Activated CD4-positive, CD25-positive, alpha-beta regulatory T cell (primary cell): ENCODE measurements around the gene MSI2.
A peak's percentile ranks its signal among the peaks of the same experiment; 100 is the strongest.

ENCODE experiments used
- DNase-seq, 4 experiments: peaks; one replicate each; lab custom pipeline; 2025; lab: John Stamatoyannopoulos, UW

The MSI2 gene

DNA sequence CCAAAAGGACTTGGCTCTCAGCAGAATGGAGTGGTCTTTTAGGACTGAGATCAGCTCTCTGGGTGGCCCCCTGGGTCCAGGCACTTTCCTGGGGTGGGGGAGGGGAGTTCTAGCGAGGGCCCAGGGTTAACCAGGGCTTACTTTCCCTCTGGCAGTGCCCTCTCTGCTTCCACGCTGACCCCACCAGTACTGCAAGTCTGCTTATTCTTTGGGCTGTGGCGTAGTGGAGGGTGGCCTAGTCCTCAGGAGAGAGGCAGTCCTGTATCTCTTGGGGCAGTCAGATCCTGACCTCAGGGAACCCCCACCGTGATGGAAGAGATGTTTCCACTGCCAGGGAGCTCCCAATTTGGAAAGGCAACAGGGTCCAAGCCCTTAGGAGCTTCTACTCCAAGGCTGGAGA lies 409.4 kb downstream of the MSI2 start:
- no peak for DNase-seq

DNA sequence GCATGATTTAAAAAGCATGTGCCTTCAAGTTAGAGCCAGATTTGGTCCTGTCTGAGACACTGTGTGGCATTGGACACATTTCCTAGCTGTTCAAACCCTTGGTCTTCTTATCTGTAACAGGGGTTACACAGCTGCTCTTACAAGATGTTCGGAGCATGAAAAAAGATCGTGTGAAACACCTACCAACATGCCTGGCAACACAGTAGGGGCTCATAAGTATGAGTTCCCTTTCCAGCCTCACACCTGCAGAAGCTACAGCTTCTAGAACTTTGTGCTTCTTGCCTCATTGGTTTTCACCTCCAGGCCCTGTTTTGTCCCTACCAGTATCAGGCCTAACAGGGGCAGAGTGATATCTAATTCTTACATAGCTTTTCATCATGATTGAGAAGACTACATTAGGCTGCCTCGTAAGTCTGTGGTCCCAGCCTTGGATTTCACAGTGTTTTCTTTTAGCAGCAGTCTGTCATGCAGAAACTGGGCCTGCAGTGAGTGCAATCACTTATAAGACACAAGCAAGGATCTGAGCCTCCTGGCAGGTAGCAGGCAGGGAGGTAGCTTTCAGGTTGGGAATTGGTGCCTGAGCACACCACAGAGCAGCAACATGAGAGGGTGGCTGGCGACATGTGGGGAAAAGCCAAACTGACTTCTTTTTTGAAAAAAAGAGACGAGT lies 410.0 kb downstream of the MSI2 start:
- no peak for DNase-seq

DNA sequence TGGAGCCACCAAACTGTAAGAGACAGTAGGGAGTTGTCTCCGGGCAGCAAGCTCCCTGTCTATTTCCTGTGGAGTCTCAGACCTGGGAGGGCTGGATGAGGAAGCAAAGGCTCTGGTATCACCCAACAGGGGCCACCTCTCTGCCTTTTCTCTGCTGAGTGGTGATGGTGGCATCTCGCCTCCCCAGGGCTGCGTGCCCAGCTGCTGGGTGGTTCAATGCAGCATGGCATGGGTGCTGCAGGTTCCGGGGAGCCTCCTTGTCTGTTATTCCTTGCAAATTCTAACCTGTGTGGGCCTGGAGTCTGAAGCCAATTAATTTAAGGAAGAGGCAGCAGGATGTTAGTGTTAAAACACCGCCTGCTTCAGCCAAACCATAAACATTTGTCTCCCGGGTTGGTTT lies 410.6 kb downstream of the MSI2 start:
- DNase-seq, result no peak

DNA sequence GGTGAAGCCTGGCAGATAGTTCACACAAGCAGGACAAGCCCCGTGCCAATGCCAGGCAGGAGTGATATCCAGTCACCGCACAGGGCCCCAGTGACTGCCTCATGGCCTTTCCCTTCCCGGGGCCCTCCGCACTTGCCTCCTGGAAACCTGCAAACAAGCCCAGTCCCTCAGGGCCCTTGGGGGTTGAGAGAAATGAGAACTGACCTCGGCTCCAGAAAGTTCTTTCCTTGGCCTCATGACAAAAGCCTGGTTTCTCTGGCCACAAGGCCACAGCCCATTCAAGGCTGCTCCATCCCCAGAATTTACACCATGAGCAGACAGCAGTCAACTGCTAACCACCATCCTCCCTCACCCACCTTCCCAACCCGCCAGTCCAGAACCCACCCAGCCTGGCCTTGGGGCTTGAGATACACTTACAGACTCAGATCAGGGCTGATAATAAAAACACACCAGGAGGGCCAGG lies 411.2 kb downstream of the MSI2 start:
- no peak for DNase-seq

DNA sequence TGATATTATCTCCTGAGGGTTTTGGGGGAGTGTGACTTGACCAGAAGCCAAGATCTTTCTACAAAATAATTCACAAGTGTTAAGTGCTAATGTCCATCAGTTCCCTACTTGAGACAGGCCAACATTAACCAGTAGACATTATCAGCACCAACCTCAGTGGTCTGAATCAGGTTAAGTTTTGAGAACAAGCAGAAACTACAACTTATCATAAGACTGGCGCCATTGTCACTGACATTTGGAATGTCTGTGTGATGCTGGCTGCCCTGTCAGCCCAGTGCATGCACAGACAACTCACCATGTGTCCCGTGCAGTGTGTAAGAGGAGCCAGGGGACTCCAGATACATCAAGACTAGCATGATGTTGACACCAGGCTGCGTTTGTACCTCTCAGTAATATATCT lies 412.0 kb downstream of the MSI2 start:
- DNase-seq, result no peak

DNA sequence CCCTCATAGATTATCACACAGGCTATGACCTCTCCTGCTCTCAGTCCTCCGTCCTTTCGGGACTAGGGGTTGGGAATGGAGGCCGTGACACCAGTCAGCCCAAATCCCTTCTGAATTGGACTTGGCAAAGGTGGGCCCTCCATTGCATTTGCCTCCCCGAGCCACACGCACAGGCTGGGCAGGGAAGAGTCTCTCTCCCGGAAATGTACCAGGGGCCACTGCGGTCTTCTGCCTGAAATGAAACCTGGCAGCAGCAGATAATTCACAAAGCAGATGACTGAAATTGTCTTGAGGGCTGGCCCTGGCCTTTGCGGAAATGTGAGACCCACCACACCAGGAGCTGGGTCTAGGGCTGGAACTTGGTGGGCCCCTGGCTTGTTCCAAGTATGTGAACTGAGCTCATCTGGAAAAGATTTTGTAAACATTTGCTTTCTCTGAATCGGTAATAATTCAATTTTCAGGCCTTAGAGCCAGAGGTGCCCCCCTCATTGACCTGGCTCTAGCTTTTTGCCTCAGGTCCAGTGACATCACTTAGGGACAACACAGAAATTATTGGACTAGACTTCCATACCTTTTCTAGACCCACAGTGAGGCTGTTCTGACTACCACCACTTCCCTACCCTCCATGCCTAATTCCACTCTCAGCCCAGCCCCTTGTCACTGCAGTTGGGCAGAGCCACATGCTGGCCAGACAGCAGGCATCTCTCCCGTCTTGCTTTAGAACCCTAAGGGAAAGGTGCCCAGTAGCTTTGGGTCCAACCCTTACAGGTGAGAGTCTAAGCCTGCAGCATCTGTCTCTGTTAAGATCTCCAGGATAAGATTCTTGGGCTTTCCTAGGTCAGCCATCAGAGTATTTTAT lies 413.6 kb downstream of the MSI2 start:
- DNase-seq, result no peak

DNA sequence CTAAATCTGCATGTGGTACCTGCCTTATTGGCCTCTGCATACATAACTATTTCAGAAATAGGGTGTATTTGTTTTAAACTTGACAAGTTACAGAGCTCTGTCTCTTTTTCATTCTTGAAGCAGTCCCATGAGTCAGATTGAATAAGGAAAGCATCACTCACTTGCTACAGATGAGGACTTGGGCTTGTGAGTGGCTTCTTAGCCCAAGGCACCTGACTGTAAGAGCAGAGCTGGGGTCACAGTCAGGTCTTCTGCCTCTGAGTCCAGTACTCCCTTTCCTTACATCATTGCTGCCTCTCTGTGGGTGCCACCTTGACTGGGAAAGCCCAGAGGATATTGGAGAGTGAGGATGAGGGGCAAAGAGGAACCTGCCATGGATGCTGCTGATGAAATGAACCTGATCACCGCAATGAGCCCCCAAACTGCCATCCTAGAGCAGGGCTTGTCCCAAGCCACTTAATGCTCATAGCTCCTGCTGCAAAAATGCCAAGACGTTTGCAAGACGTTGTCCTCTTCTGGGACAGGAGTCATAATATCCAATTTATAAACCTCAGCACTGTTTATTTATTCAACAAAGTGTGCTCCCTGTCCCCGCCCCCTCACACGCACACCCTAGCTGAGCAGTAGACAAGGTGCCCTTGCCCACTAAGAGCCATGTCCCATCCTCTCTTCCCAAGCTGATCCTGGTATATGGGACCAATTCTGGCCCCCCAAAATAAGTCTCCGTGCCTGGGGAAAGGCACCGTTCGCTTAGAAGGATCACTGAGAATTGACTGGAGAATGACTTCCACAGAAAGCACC lies 414.6 kb downstream of the MSI2 start:
- no peak for DNase-seq

DNA sequence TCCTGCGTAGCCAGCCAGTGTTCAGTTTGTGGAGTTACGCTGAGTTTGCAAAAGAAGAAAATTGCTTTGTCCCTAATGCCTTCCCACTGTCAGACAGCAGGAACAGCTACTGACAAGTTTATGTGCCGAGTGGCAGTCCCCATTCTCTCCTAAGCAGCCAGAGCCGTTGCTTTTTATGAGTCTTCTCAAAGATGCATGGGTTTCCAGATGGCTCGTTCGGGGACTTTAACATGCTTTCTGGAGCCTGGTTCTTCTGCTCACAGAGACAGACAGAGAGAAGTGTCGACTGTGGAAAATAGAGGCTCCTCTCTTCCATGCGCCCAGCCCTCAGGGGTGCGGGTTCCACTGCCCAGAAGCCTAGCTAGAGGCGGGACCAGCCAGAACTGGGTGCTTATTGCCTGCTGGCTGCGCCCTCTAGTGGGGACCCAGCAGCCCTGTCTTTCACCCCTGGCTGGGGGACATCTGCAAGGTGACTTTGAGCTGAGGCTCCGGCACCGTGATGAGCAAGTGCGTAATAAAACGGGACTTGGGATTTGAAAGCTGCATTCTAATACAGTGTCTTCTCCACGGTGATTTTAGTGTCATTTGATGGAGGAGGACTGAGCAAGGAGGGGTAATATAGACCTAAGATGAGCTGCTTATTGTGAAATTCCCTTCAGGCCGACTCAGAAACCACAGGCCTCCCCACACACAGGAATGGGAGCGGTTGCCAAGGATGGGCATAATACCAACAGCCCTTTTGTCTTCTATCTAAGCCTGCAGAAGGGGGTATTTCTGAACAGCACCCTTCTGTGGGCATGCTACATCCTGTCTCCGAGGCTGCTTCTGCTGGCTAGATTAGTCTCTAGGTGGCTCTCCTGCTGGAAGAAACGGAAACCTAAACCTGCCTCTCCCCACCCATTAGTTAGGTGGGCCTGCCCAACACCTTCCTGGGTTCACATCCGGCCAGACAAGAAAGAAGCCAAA lies 415.6 kb downstream of the MSI2 start:
- peak; percentile 31 to 51 (median 44) for DNase-seq

DNA sequence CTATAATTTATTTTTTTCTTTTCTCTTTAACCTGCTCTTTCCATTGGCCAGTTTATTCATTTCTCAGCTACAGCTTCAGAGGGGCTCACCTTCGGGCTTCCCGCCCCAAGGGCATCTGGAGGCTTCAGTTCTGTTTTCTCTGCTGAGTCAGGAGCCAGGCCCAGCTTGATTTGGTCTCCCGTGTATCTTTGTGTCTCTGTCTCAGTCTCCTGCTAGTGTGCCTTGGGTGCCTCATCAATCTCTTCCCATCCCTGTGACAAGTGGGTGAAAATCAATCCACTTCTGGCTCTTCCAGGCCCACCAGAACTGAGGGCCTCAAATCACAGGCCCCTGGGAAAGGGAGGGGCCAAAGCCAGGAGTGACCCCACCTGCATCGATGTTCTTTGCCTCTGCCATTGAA lies 416.6 kb downstream of the MSI2 start:
- DNase-seq, result no peak

DNA sequence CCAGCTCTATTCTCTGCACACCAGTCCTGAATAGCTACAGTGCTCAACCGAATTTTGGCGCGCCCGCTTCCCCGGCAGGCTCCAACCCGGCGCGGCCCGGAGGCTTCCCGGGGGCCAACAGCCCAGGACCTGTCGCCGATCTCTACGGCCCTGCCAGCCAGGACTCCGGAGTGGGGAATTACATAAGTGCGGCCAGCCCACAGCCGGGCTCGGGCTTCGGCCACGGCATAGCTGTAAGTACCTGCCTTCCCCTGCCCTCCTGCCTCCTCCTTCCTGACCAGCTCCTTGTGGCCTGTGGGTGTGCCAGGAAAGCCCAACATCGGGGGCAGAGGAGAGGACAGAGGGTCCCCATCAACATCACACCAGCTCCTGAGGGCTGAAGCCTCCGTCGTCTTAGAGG lies 418.6 kb downstream of the MSI2 start:
- no peak for DNase-seq

DNA sequence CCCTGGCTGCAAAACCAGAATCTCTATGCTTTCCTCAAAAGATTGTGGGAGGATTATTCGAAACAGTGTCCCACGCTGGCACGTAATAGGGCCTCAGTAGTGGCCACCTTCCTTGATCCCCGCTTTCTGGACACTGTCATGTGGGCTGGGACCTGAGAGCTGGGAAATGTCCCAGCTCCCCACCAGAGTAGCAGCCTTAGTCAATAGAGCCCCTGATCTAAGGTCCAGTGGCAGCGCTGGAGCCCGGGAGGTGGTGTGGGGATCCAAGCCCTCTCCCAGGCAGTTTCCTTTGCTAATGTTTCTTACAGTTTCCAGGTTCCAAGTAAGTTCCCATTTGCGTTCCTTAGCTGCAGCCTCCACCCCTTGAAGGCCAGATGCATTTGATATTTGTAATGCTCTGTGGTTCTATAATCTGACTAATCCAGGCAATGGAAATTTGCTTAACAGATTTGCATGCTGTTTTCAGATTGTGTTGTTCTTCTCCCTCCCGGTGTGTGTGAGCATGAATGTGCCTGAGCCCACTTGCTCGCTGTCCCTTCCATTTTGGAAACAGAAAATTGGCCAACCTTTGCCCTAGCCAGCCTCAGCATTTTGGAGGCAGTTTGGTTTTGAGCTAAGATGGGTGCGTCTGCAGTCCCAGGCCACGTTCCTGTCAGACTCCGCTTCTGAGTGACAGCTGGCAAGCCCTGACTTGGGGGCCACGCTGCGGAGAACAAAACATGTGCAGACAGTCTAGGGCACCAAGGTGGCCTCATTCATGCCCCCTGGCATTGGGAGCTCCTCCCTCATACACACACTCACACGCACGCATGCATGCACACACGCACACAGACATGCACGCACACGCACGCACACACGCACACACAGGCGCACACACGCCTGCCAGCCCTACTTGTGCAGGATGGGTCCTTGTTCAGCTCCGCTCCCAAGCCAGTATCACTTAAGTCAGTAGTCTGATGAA lies 419.4 kb downstream of the MSI2 start:
- DNase-seq, result no peak

DNA sequence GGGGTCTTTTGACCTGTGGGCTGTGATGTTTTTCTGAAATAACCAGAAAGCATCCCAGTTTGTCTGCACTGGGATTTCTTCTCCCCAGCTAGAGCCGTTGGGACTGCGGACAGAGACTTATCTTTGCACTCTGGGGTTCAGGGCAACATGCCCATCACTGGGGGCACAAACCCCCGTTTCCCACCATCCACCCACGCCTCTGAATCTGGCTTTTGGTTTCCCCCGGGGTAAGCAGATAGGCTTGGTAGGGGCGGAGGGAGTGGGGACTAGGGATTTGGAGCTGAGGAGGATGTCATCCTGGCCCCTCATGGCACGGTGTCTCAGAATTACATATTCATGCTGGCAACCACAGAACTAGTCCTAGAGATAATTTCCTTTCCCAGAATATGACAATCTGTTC lies 420.2 kb downstream of the MSI2 start:
- no peak for DNase-seq

DNA sequence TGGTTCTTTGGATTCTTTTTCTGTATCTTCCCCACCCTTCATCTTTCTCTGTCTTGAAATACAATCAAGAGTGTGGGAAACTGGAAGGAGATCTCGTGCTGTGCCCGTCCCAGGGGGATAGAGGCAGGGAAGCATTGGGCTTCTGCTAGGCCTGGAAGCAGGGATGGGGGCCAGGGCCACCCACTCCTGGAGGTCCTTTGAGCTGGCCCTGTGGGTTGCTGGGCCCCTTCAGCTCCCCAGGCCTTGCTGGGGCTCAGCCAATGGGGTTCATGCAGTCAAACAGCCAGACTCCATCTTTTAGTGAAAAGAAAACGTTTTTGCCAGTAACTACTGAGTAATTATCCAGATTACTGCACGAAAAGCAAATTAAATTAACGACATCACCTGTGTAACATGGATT lies 421.0 kb downstream of the MSI2 start:
- DNase-seq, result no peak

DNA sequence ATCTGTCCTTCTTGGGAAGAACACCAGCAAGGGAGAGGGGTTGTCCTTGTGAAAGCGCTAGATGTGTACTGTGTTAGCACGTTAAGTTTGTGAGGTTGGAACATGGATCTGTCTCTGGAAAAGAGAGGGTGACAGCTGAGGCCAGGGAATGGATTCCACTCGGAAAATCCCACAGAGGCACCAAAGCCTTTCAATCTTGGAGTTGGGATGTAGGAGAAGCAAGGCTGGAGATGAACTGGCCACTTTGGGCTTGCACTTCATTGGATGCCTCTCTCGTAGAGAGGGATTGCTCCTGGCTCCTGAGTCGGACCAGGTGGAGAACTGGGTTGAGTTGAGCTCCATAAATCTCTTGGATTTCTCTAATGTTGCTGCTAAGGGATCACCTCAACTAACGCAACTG lies 421.5 kb downstream of the MSI2 start:
- no peak for DNase-seq

DNA sequence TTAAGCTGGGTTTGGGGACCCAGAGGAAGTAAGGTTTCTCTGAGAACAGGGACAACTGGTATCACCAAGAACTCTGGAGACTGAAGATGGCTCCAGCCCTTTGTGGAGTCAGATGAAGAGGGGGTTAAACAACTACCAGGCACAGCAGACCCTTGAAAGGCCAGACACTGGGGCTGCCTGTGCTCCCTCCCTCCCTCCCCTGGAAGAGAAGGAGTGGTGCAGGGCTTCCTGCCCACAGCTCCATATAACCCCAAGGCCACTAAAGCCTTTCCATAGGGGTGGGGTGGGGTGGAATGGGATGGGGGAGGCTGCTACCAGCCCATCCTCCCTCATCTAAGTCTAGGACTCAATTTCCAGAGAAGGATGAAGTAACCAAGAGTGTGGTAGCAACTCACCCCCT lies 422.1 kb downstream of the MSI2 start:
- no peak for DNase-seq

DNA sequence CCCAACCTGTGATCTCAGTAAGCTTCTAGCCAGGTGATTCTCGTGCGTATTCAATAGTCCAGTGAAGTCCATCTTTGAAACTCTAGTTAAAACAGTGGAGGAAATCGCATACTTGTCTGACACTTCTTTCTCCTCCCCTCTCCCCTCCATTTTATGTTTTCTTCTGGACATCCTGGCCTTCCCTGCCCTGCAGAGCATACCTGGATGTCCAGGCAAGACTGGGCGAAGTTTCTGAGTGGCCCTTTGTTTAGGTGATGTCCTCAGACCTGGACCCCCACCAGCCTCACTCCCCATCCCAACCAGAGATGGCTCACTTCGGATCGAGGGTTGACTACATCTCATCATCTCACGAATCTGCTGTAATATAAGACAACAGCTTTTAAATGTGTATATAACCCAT lies 423.0 kb downstream of the MSI2 start:
- DNase-seq, result no peak

DNA sequence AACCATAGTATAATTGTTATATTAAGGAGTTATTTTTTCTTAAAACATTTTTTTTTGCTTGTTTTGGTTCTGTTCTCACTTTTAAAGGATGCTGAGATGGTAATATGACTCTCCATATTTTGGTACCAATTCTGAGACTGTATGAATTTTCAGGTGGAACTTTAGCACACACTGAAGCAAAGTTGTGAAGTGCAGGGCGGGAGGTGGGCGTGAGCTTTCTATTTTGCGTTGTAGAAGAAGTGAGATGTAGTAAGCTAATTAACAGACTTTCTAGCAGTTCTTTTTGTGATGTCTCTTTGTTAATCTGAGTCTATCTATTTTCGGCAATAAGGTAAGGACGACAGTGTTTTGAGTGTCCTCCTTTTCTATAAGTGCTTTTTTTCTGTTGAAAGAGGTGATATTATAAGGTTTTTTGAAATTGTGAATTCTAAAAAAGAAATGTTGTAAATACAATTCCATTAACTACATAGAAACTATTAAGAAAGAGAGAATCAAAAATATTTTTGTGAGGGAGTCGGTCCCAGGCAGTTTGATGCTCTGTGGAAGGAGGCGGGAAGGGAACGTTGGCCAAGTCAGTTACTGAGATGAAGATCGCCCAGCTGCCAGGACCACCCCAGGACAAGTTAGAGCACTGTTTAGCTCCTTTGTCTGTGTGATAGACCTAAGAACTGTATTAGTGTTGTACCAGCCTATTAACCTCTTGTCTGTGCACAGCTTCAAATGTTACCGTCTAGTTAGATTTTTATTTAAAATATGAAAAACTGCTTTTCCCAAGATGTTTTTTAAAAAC lies 423.8 kb downstream of the MSI2 start:
- no peak for DNase-seq

DNA sequence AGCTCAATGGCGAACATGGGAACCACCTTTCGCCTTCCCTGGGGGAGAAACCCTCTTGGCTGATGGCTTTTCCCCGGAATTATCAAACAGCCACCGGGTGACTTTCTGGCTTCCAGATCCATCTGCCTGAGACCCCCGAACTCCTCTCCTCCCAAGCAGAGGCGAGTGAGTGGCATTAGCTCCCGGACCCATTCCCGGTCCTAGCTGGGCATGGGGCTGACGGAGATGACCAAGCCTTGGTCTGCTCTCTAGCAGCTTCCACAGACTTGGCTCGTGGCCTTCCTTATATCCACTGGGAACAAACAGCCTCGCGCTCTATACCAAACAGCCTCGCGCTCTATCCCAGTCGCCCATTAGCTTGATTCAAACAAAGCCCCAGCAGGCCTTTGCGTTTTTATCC lies 426.4 kb downstream of the MSI2 start:
- DNase-seq, result no peak

DNA sequence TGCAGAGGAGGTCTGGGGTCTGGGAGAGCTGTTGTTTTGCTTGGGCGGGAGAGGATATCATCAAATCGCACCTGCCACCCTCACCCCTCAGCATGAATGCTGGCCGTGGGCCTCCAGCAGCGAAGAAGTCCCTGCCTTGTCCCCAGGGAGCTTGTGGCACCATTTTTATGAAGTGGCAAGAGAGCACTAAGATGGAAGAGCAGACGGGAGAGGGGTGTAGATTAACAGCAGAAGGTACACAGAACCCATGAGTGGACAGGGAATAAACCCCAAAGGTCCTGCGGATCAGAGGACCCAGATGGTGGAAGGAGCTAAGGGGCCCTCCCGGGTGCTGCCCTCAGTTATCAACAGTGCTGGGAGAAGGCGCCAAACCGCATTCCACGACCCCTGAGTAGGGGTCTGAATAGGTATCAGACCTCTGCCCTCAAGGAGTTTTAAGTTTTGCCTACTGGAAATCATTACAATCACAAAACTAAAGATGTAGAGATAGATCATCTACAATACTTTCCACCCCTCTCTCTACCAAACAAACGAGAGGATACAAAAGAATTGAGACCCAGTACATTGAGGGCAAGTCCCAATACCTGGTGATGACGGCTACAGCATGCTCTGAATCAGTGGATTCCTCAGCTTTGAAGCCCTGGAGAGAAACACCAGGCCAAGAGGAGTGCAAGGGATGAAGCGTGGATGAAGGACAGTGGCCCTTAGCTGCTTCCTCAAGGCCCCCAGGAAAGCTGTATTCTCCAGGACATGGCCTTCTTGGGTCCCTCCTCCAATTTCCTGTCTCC lies 428.6 kb downstream of the MSI2 start:
- no peak for DNase-seq
